ENCODE measurements around the gene NCK1.

Gene NCK1

GRCh38 chr3:136988651-136989050 lies 126.6 kb downstream of the NCK1 start:
- no peak for TF ChIP-seq ZNF274 (IDR thresholded peaks at IDR 0.05; ENCODE audit: low read depth, low read length)
- H3K4me3 ChIP-seq (ENCODE audit: low read length): no peak overlapping the region

- no peak for TF ChIP-seq ZNF274 (IDR thresholded peaks at IDR 0.05; ENCODE audit: low read depth, low read length)
- H3K4me3 ChIP-seq (ENCODE audit: low read length): no peak overlapping the region
These were observed 127.9 kb downstream of the NCK1 start for GRCh38 chr3:136989781-136990524.

GRCh38 chr3:136990826-136991225 lies 128.8 kb downstream of the NCK1 start:
- TF ChIP-seq ZNF274 (IDR thresholded peaks at IDR 0.05; ENCODE audit: low read depth, low read length): no peak
- no peak overlapping the region for H3K4me3 ChIP-seq (ENCODE audit: low read length)

DNA sequence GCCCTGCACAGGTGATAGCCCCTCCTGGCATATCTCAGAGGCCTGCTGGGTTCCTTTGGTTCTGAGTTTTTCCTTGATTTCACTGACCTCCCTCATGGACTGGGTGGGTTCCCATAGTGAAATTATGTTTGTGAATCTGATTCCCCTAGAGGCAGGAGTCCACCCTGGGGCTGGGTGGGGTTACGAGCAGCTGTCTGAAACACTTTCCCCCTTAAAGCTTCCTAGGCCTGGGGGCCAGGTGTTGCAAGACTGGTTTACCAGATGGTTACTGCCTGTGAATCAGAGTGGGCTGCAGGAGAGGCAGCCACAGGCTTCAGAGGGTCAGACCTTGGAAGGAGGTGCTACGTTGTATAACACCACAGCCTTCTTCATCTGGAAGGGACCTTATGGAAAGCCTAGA lies 130.1 kb downstream of the NCK1 start:
- no peak for TF ChIP-seq ZNF274 (IDR thresholded peaks at IDR 0.05; ENCODE audit: low read depth, low read length)
- H3K4me3 ChIP-seq (ENCODE audit: low read length): no peak overlapping the region

GRCh38 chr3:136994772-136995516 lies 132.9 kb downstream of the NCK1 start:
- no peak overlapping the region for H3K4me3 ChIP-seq (ENCODE audit: low read length)
- TF ChIP-seq ZNF274 (IDR thresholded peaks at IDR 0.05; ENCODE audit: low read depth, low read length): no peak

- no peak overlapping the region for H3K4me3 ChIP-seq (ENCODE audit: low read length)
- TF ChIP-seq ZNF274 (IDR thresholded peaks at IDR 0.05; ENCODE audit: low read depth, low read length): no peak
These were observed 133.6 kb downstream of the NCK1 start for GRCh38 chr3:136995652-136996051.

All from GM08714 (cell line).